ENCODE data around the gene AOPEP. TPM values are rescaled to one million over a fixed set of nuclear protein-coding genes. Genes with fewer than 3 reads are reported as not detected.

The AOPEP gene
- total and polyA plus RNA-seq, 2 donors = 9.6 to 36.5 TPM

DNA sequence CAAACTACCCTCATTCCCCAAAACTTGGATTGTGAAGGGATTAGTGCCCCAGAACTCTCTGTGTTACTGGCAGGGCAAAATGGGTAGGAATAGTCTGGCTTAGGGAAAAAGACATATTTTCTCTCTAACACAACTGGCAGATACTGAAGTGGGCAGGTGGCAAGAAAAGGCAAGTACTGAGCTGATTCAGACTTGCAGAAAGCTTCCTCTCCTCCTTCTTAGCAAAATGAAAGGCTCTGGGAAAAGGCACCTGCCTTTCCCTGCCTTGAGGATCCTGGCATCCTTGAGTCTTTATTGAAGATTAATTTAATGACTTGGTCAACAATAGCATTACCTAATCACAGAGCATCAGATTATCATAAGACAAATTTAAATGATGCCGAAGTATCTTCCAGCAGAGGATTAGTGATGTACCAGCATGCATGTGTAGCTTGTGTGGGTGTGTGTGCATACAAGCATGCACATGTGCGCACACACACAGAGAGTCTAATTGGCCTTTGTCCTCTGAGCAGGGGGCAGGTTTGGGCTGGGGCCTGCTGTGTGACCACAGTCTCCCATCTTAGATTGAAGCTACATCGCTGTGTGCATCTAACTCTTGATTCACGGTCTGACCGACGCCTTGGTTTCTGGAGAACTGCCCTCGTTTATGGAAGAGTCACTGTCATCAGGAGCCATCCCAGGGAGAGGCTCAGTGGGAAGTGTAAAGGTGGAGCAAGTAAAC, 294.8 kb downstream of the AOPEP start:
- DNase-seq (ENCODE audit: low read depth in 6 of 9, low spot score in 9 of 9) = no peak

DNA sequence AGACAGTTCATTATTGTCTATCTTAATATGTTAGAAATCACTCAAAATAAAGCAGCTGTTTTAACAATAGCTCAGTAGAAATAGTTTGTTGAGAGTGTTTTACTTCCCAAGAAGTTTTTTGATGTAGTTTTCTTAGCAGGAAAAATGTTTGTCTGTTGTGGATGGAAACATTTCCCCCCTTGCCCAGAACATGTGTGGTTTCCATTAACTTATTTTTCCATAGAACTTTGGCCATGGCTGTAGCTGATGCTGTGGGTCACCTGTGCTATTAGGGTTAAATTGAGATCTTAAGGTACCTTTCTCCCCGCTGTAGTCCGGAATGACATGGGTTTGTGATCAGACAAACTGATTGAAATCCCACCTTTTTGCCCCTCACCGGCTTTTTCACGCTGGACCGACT, 296.2 kb downstream of the AOPEP start:
- H3K4me1 ChIP-seq (ENCODE audit: control insufficient read depth in 2 of 2, insufficient read depth in 2 of 2, low read length in 2 of 2) = no peaks in the 10 kb centered on the region
- no peak for DNase-seq (ENCODE audit: low read depth in 6 of 9, low spot score in 9 of 9)
- no peak overlapping the region for H3K27ac ChIP-seq (ENCODE audit: low read depth in 1 of 2, low read length in 1 of 2)
- no peaks in the 10 kb centered on the region for H3K9me3 ChIP-seq (ENCODE audit: control insufficient read depth in 2 of 2, insufficient read depth in 1 of 2, low read length in 1 of 2)
- H3K36me3 ChIP-seq (ENCODE audit: control insufficient read depth in 2 of 2, insufficient read depth in 2 of 2, low read length in 1 of 2) = peaks cover 0 to 4% of the 10 kb centered on the region in 2 donors
- WGBS = 98% methylated on average over 5 of the region's 5 CpGs
- no peak overlapping the region for H3K4me3 ChIP-seq (ENCODE audit: low read length in 2 of 2)
- H3K27me3 ChIP-seq (ENCODE audit: control insufficient read depth in 2 of 2, insufficient read depth in 1 of 2, low read length in 1 of 2) = no peaks in the 10 kb centered on the region

More for the DNA sequence above, 294.8 kb downstream of the AOPEP start:
- Histone ChIP-seq H3K27me3 (ENCODE audit: control insufficient read depth in 2 of 2, insufficient read depth in 1 of 2, low read length in 1 of 2) (no peaks in the 10 kb centered on the region), H3K4me3 (ENCODE audit: low read length in 2 of 2) (no peak overlapping the region), H3K27ac (ENCODE audit: low read depth in 1 of 2, low read length in 1 of 2) (no peak overlapping the region), H3K36me3 (ENCODE audit: control insufficient read depth in 2 of 2, insufficient read depth in 2 of 2, low read length in 1 of 2) (peaks cover 0 to 4% of the 10 kb centered on the region in 2 donors), H3K9me3 (ENCODE audit: control insufficient read depth in 2 of 2, insufficient read depth in 1 of 2, low read length in 1 of 2) (no peaks in the 10 kb centered on the region), H3K4me1 (ENCODE audit: control insufficient read depth in 2 of 2, insufficient read depth in 2 of 2, low read length in 2 of 2) (no peaks in the 10 kb centered on the region)
- 97% methylated on average over 7 of the region's 7 CpGs for WGBS

DNA sequence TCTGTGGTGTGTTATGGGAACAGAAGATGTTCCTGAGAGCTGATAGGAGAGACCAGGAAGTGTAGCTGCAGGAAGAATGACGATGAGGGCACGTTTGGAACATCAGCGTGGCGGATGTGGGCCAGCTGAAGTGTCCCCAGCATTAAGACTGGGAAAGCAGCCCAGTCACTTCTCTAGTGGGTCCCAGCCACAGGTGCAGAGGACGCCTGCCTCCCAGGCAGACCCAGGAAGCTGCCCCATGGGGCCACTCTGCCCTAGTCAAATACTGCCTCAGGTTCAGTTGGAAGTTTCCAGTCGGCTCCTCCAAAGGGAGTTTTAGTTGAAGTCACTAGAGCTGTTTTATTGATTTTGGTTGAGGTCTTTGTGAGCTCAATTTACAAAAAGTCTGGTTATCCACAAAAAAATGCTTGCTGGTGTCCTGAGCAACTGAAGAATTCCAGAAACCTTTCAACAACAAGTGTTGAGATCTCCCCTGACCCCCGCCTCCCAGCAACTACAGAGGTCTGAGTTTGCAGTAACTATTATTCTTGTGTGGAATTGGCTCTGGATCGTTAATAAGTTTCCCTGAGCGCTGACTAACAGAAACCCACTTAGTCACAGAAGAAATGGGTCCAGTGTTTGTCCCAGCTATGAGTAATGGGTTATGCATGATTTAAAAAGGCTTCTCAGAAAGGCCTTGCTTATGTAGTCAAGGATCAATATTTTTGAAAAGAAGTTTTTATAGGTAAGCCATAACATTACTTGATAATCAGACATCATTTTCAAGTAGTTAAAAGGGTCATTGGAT, 296.9 kb downstream of the AOPEP start:
- no peaks in the 10 kb centered on the region for H3K9me3 ChIP-seq (ENCODE audit: control insufficient read depth in 2 of 2, insufficient read depth in 1 of 2, low read length in 1 of 2)

DNA sequence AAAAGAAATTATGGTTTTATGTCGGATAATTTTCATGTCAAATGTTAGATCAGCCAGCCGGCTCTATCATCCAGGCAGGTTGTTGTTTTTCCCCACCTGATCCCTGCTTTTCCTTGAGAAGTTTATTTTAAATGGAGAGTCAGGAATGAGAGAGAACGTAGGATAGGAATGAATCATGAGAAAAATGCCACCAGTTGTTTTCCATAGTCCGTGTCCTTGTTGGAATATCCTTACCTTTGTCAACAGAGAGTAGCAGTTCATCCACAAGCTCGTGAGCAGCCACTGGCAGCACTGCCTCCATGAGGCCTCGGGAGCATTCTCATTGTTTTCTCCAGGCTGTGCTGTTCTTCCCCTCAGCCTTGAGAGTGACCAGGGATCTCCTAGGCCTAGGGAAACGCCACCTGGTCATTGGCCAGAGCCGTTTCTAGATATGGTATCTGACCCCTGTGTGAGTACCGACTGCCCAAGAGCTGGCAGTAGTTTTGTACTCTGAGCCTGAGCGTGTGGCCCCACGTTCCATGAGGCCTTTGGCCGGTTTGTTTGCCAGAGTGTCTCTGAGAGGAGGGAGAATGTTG, 297.7 kb downstream of the AOPEP start:
- no peak for DNase-seq (ENCODE audit: low read depth in 6 of 9, low spot score in 9 of 9)
- no peaks in the 10 kb centered on the region for H3K9me3 ChIP-seq (ENCODE audit: control insufficient read depth in 2 of 2, insufficient read depth in 1 of 2, low read length in 1 of 2)
- no peaks in the 10 kb centered on the region for H3K27me3 ChIP-seq (ENCODE audit: control insufficient read depth in 2 of 2, insufficient read depth in 1 of 2, low read length in 1 of 2)
- H3K4me3 ChIP-seq (ENCODE audit: low read length in 2 of 2) = no peak overlapping the region
- no peak overlapping the region for H3K27ac ChIP-seq (ENCODE audit: low read depth in 1 of 2, low read length in 1 of 2)
- WGBS = 96% methylated on average over 12 of the region's 12 CpGs
- peaks cover 0 to 4% of the 10 kb centered on the region in 2 donors for H3K36me3 ChIP-seq (ENCODE audit: control insufficient read depth in 2 of 2, insufficient read depth in 2 of 2, low read length in 1 of 2)
- no peaks in the 10 kb centered on the region for H3K4me1 ChIP-seq (ENCODE audit: control insufficient read depth in 2 of 2, insufficient read depth in 2 of 2, low read length in 2 of 2)

More for the DNA sequence above, 296.9 kb downstream of the AOPEP start:
- Histone ChIP-seq H3K36me3 (ENCODE audit: control insufficient read depth in 2 of 2, insufficient read depth in 2 of 2, low read length in 1 of 2) (peaks cover 0 to 4% of the 10 kb centered on the region in 2 donors), H3K27ac (ENCODE audit: low read depth in 1 of 2, low read length in 1 of 2) (no peak overlapping the region), H3K27me3 (ENCODE audit: control insufficient read depth in 2 of 2, insufficient read depth in 1 of 2, low read length in 1 of 2) (no peaks in the 10 kb centered on the region), H3K4me1 (ENCODE audit: control insufficient read depth in 2 of 2, insufficient read depth in 2 of 2, low read length in 2 of 2) (no peaks in the 10 kb centered on the region), H3K4me3 (ENCODE audit: low read length in 2 of 2) (no peak overlapping the region)
- DNase-seq (ENCODE audit: low read depth in 6 of 9, low spot score in 9 of 9) = no peak
- 95% methylated on average over 9 of the region's 9 CpGs for WGBS

DNA sequence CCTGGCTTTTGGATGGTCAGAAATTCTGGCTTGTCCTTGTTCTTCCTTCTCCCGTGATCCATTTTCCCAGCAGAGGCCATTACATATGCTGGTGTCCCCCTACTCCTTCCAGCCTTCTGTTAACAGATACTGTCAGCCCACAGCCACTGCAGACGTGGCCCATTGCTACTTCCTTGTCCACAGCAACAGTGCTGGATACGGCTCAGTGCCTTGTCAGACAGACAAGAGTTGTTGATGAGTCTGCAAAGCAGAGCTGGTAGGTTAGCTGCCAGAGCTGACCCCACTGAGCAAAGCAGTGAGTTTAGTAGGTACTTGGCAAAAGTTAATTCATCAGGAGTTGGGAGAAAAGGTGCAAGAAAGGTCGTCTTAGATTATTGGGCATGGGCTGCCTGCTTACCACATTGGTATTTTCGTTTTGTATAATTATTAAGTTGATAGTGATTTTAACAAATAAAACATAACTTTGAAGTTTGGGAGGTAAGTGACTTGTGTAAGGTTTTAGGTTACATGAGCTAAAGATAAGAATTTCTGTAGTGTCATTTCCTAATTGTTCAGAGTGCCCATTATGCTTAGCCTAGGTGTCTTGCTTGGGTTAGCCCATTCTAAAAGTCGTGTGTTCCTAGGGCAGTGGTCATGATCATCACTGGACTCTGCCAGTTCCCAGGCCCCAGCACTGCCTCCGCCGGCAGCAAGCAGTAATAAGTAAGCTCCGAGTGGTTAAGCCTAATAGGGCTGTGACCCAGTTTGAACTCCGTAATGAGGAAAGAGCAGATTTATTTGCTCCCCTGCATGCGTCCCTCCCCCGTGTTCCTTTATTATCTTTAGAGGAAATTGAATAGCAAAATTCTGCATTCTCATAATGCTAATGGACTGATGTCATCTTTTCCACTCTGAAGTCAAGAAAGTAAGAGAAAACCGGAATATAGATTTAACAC, 299.0 kb downstream of the AOPEP start:
- Histone ChIP-seq H3K36me3 (ENCODE audit: control insufficient read depth in 2 of 2, insufficient read depth in 2 of 2, low read length in 1 of 2) (no peaks in the 10 kb centered on the region), H3K27me3 (ENCODE audit: control insufficient read depth in 2 of 2, insufficient read depth in 1 of 2, low read length in 1 of 2) (no peaks in the 10 kb centered on the region), H3K27ac (ENCODE audit: low read depth in 1 of 2, low read length in 1 of 2) (no peak overlapping the region), H3K9me3 (ENCODE audit: control insufficient read depth in 2 of 2, insufficient read depth in 1 of 2, low read length in 1 of 2) (no peaks in the 10 kb centered on the region), H3K4me3 (ENCODE audit: low read length in 2 of 2) (no peak overlapping the region), H3K4me1 (ENCODE audit: control insufficient read depth in 2 of 2, insufficient read depth in 2 of 2, low read length in 2 of 2) (no peaks in the 10 kb centered on the region)
- DNase-seq (ENCODE audit: low read depth in 6 of 9, low spot score in 9 of 9) = no peak
- 92% methylated on average over 13 of the region's 13 CpGs for WGBS

DNA sequence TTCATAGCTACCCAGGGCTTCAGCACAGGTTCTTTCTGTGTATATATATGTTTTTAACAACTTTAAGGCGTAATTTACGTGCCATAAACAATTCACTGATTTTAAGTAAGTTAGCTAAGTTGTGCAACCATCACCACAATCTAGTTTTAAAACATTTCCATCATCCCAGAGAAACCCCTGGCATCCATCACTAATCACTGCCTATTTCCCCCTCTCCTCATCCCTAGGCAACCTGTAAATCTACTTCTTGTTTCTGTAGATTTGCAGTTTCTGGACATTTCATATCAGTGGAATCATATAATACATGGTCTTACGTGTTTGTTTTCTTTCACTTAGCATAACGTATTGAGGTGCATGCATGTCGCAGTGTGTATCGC, 299.6 kb downstream of the AOPEP start:
- H3K4me1 ChIP-seq (ENCODE audit: control insufficient read depth in 2 of 2, insufficient read depth in 2 of 2, low read length in 2 of 2) = no peaks in the 10 kb centered on the region
- no peak overlapping the region for H3K4me3 ChIP-seq (ENCODE audit: low read length in 2 of 2)
- H3K27ac ChIP-seq (ENCODE audit: low read depth in 1 of 2, low read length in 1 of 2) = no peak overlapping the region
- no peaks in the 10 kb centered on the region for H3K27me3 ChIP-seq (ENCODE audit: control insufficient read depth in 2 of 2, insufficient read depth in 1 of 2, low read length in 1 of 2)
- H3K36me3 ChIP-seq (ENCODE audit: control insufficient read depth in 2 of 2, insufficient read depth in 2 of 2, low read length in 1 of 2) = no peaks in the 10 kb centered on the region
- WGBS = 97% methylated on average over 6 of the region's 6 CpGs
- H3K9me3 ChIP-seq (ENCODE audit: control insufficient read depth in 2 of 2, insufficient read depth in 1 of 2, low read length in 1 of 2) = no peaks in the 10 kb centered on the region
- DNase-seq (ENCODE audit: low read depth in 6 of 9, low spot score in 9 of 9) = no peak

DNA sequence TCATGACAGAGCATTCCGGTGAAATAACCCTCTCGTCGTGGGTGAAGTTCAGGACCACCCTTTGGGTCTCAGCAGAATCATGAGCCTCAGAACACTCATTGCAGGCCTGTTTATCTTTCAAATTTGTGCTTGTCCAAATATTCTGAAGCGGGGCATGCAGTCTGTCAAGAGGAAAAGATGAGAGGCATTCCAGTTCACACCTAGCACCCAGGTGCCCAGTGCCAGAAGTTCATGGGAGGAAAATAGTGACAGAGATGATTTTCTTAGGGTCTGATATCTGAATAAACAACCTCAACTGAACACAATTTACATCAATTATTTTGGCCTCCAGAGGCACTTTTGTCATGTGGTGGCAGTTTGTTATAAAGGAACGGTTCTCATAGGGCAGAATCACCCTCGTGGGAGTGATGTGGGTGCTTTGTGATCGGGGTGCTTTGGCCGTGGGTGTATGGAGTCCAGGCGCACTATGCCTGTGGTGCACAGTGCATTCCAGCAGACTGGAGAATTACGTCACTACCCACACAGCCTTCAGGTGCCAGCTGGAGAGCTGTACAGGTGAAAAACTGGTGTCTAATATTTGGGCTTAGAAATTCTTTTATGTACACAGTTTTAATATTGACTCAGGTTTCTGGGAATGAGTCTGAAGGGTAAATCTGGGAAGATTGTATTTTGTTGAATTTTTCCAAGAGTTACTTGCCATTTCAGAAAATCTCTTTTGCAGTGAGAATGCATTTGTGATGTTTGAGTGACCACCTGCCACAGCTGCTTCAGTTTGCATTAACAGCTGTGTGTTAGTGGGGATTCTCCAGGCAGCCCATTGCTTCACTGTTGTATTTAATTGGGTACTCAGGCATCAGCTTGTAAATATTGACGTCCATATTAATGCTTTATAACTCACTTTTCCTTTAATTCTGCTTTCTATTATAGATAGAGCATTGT, 301.7 kb downstream of the AOPEP start:
- no peak for DNase-seq (ENCODE audit: low read depth in 6 of 9, low spot score in 9 of 9)
- Histone ChIP-seq H3K9me3 (ENCODE audit: control insufficient read depth in 2 of 2, insufficient read depth in 1 of 2, low read length in 1 of 2) (no peaks in the 10 kb centered on the region), H3K4me1 (ENCODE audit: control insufficient read depth in 2 of 2, insufficient read depth in 2 of 2, low read length in 2 of 2) (peaks cover 5 to 8% of the 10 kb centered on the region in 2 donors), H3K36me3 (ENCODE audit: control insufficient read depth in 2 of 2, insufficient read depth in 2 of 2, low read length in 1 of 2) (no peaks in the 10 kb centered on the region), H3K27ac (ENCODE audit: low read depth in 1 of 2, low read length in 1 of 2) (no peak overlapping the region), H3K27me3 (ENCODE audit: control insufficient read depth in 2 of 2, insufficient read depth in 1 of 2, low read length in 1 of 2) (no peaks in the 10 kb centered on the region), H3K4me3 (ENCODE audit: low read length in 2 of 2) (no peak overlapping the region)
- 97% methylated on average over 11 of the region's 11 CpGs for whole genome bisulfite sequencing

DNA sequence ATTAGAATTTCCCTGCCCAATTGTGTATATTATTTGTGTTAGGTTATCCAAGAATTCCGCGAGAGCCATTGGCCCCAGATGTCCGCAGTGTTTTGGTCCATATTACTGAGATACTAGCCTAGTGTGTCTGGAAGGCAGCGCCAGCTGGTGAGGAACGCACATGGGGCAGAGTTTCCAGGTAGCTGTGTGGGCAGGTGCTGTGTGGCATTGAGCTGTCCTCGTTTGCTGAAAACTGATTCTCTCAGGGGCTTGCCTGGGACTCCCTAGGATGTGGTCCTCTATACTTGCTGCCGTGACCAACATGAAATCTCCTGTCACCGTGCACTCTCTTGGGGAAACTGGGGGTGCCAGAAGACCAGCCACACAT, 302.3 kb downstream of the AOPEP start:
- Histone ChIP-seq H3K9me3 (ENCODE audit: control insufficient read depth in 2 of 2, insufficient read depth in 1 of 2, low read length in 1 of 2) (no peaks in the 10 kb centered on the region), H3K4me1 (ENCODE audit: control insufficient read depth in 2 of 2, insufficient read depth in 2 of 2, low read length in 2 of 2) (peaks cover 5 to 8% of the 10 kb centered on the region in 2 donors), H3K27ac (ENCODE audit: low read depth in 1 of 2, low read length in 1 of 2) (no peak overlapping the region), H3K36me3 (ENCODE audit: control insufficient read depth in 2 of 2, insufficient read depth in 2 of 2, low read length in 1 of 2) (no peaks in the 10 kb centered on the region), H3K4me3 (ENCODE audit: low read length in 2 of 2) (no peak overlapping the region), H3K27me3 (ENCODE audit: control insufficient read depth in 2 of 2, insufficient read depth in 1 of 2, low read length in 1 of 2) (no peaks in the 10 kb centered on the region)
- DNase-seq (ENCODE audit: low read depth in 6 of 9, low spot score in 9 of 9) = no peak
- 97% methylated on average over 8 of the region's 8 CpGs for WGBS
